Cerebellar cortex (tissue), 1 donor: Measurements from ENCODE around the gene TVP23A.
"Not testable (repeated sequence)": the region's sequence is repeated elsewhere in the genome, so short reads cannot be mapped to it uniquely, and the experiment has no call there.

Experiments used
- DNase-seq: peaks from one replicate; pipeline ENCODE4 v3.0.0-alpha.2; 2015; ENCODE audit warnings: low spot score

Gene TVP23A

GRCh38 chr16:10835281-10835931 is 16.8 kb upstream of the TVP23A start:
- no peak for DNase-seq

- DNase-seq = no peak
These were observed 16.2 kb upstream of the TVP23A start for GRCh38 chr16:10834766-10835165.

- DNase-seq = no peak
These were observed 15.5 kb upstream of the TVP23A start for GRCh38 chr16:10834130-10834529.

DNA sequence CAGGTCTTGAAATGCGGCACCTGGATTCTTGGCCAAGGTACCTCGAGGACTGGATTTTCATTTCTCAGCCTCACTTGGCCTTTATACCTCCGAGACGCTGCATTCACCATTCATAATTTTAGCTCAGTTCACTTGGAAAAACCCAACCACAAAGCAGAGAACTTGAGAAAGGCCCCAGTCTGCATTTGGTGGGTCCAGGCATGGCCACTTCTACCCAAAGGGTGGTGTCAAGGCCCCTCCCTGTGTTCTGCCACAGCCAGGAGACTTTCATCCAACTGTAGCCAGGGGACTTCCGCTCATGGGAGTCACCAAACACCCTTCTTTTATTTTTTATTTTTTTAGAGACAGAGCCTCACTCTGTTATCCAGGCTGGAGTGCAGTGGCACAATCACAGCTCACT is 14.7 kb upstream of the TVP23A start:
- no peak for DNase-seq

DNA sequence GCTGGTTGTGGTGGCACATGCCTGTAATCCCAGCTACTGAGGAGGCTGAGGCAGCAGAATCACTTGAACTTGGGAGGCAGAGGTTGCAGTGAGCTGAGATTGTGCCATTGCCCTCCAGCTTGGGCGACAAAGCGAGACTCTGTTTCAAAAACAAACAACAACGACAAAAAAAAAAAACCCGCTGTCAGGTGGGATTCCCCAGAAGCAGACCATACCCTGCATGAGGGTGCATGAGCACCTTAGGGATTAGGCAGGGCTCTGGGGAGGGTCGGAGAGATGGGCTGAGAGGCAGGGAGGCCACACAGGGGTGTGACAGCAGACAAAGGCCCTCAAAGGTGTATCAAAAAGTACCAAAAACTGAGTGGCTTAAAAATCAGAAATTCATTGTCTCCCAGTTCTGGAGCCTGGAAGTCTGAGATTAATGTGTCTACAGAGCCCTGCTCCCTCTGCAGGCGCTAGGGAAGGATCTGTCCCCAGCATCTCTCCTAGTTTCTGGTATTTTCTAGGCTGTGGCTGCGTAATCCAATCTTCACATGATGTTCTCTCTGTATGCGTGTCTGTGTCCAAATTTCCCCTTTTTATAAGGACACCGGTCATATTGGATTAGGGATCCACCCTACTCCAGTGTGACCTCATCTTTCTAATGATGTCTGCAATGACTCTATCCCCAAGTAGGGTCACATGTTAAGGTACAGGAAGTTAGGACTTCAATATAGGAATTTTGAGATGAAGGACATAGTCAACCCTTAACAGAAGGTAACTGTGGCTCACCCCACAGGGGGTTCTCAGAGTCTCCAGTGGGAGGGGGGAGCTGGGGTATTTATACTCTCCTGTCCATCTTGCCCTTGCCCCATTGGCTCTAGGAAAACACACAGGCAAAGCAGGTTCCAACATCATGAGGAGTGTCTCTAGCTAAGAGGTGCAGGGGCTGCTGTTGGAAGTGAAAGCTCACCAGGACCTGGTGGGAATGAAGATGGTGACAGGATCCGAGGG is 13.6 kb upstream of the TVP23A start:
- no peak for DNase-seq

GRCh38 chr16:10830240-10830639 is 11.6 kb upstream of the TVP23A start:
- DNase-seq = not testable (repeated sequence)

- DNase-seq = not testable (repeated sequence)
These were observed 10.9 kb upstream of the TVP23A start for GRCh38 chr16:10829390-10830098.

DNA sequence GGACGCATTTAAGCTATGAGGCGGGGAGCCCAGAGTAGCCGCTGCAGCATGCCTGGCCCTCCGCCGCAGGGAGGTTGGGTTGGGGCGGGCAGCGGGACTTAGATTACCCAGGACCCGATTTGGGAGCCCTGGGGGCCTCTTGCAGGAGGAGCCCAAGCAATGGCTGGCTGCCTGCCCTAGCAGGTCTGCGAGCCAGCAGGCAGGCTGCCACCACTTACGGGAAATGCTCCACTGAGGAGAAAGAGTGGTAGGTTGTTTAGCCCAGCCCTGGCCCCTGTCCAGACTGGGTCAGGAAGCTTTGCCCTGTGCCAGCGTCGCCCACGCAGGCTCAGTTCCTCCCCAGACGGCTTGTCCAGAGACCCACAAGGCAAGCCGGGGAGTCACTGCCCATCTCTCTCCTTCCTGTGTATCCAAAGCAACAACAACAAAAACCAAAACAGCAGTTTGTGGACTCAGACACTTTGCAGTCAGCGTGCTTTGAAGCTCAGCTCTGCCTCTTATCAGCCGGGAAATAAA is 10.3 kb upstream of the TVP23A start:
- peak; percentile 92 for DNase-seq

- DNase-seq = peak; percentile 63
These were observed 9.2 kb upstream of the TVP23A start for GRCh38 chr16:10827691-10828341.

GRCh38 chr16:10824111-10824893 is 5.7 kb upstream of the TVP23A start:
- no peak for DNase-seq

DNA sequence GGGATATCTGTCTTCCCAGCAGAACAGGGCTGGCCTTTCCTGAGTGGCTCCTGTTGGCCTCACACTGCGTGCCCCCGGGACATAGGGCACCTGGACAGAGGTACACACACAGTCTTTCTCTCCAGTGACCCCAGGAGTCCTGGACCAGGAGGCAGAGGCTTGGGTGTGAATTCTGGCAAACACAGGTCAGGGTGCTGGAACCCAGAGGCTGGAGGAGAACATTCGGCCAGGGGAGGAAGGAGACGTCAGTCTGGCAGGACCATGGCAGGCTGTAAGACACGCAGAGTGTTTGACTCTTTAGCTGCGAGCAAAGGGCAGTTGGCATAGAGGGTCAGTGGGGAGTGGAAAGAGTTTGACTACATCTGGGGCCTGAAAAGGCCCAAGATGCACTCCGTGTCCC is 4.1 kb upstream of the TVP23A start:
- no peak for DNase-seq

- DNase-seq = no peak
These were observed 2.0 kb upstream of the TVP23A start for GRCh38 chr16:10820546-10820945.

DNA sequence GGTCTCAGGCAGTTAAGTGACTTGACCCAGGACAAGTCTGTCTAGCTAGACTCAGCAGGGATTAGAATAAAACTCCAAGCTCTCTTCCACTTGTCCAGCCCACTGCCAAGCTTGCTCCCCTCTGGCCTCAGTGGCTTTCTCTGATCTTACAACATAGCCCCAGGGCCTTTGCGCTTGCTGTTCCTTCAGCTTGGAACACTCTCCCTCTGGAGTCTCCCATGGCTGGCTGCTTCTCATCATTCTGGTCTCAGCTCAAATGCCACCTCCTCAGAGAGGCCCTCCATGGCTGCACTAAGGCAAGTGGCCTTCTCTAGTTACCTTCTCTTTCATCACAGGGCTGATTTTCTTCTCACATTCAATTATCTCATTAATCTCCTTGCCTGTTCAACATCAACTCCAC is 1.1 kb downstream of the TVP23A start:
- no peak for DNase-seq

- DNase-seq = no peak
These were observed 5.5 kb downstream of the TVP23A start for GRCh38 chr16:10813099-10813455.

GRCh38 chr16:10812312-10813098 is 6.1 kb downstream of the TVP23A start:
- no peak for DNase-seq

DNA sequence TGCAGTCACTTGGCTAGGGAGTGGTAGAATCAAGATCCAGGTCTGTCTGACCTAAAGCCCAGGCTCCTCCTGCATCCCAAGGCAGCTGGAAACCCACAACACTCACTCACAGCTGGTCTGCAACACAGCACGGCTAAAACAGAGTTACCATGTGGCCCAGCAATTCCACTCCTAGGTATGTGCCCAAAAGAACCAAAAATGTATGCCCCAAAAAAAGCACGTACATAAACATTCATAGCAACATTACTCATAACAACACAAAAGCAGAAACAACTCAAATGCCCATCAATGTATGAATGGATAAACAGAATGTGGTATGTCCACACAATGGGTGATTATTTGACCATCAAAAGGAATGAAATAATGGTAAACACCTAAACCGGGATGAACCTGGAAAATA is 8.9 kb downstream of the TVP23A start:
- DNase-seq = no peak

- DNase-seq = no peak
These were observed 9.7 kb downstream of the TVP23A start for GRCh38 chr16:10808850-10809249.

GRCh38 chr16:10808218-10808617 is 10.4 kb downstream of the TVP23A start:
- DNase-seq = no peak

DNA sequence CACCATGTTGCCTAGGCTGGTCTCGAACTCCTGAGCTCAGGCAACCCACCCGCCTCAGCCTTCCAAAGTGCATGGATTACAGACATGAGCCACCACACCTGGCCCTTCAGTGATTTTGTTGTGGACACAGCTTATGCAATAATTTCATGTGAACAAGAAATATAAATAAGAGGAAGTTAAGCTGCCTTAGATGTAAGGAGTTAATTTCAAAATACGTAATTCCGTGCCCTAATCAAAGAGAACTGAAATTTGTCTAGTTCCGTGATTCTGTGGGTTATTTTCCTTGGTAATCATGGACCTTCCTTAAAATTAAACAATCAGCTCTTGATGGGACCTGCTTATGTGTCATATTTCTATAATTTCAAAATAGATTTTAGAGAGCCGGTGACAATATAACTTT is 11.9 kb downstream of the TVP23A start:
- no peak for DNase-seq

DNA sequence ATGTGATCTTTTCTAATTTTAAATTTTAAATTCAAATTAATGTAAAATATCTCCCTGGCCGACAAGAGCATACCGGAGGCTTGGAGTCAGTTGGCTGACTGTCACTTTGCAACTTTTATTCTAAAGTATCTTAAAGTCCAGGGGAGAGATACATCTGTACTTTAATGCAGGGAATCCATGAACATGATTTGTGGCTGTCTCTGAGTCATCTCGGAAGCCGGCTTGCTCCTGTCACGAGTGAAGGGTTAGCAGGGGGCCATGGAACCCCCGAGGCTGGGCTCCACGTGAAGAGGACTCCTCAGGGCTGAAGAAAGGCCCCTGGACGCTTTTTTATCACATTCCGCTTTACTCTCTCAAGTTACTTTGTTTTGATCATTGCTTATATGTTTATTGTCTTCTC is 13.3 kb downstream of the TVP23A start:
- no peak for DNase-seq
